ENCODE data around the gene FSTL4.

GRCh38 chr5:133228316-133228715 is 384.0 kb downstream of the FSTL4 start:
- no peak for TF ChIP-seq CTCF (IDR thresholded peaks at IDR 0.05)
- no peak for TF ChIP-seq POLR2A (IDR thresholded peaks at IDR 0.05)

All from body of pancreas (tissue), 4 donors.